ENCODE measurements around the gene PCBP1.
"Not testable (repeated sequence)": the region's sequence is repeated elsewhere in the genome, so short reads cannot be mapped to it uniquely, and the experiment has no call there.

PCBP1 gene

DNA sequence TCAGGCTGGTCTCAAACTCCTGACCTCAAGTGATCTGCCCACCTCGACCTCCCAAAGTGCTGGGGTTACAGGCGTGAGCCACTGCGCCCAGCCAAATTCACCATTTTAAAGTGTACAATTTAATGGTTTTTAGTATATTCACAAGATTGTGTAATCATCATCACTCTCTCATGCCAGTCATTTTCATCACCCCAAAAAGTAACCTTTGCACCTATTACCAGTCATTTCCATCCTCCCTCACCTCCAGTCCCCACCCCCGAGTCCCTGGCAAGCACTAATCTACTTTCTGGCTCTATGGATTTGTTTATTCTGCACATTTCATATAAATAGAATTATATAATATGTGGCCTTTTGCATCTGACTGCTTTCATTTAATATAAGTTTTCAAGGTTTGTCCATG, 10.8 kb downstream of the PCBP1 start:
- DNase-seq (ENCODE audit: low spot score), result no peak

- no peak for DNase-seq (ENCODE audit: low spot score)
Observed at GRCh38 chr2:70099270-70099669, 12.0 kb downstream of the PCBP1 start.

DNA sequence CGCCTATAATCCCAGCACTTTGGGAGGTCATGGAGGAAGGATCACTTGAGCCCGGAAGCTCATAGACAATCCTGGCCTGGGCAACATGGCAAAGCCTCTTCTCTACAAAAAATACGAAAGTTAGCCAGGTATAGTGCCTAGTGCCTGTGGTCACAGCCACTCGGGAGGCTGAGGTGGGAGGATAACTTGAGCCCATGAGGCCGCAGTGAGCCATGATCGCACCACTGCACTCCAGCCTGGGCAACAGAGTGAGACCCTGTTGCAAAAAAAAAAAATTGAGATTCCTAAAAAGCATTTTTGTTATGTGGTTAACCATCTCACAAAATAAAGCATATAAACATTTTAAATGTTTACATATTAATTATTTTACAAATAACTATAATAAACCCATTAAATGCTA, 13.9 kb downstream of the PCBP1 start:
- no peak for DNase-seq (ENCODE audit: low spot score)

DNA sequence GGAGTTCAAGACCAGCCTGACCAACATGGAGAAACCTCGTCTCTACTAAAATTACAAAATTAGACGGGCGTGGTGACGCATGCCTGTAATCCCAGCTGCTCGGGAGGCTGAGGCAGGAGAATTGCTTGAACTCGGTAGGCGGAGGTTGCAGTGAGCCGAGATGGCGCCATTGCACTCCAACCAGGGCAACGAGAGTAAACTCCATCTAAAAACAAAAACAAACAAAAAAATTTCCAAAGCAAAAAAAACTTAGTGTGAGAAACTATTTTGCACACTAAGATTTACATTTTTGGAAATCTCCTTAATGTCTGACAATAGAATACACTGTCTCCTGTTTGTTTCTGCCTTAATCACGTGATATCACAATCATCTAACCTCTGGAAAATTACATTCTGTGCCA, 14.4 kb downstream of the PCBP1 start:
- DNase-seq (ENCODE audit: low spot score), result not testable (repeated sequence)

DNA sequence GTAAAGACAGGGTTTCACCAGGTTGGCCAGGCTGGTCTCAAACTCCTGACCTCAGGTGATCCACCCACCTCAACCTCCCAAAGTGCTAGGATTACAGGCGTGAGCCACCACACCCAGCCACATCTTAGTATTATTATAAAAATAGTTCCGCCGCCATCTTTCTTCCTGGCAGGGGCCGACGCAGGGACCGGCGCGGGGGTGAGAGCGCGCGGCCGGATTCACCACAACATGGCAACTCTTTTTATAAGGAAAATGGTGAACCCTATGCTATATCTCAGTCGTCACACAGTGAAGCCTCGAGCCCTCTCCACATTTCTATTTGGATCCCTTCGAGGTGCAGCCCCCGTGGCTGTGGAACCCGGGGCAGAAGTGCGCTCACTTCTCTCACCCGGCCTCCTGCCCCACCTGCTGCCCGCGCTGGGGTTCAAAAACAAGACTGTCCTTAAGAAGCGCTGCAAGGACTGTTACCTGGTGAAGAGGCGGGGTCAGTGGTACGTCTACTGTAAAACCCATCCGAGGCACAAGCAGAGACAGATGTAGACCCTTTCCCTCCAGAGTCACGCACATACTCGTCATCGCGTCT, 15.1 kb downstream of the PCBP1 start:
- DNase-seq (ENCODE audit: low spot score), result not testable (repeated sequence)

GRCh38 chr2:70103531-70104061, 16.3 kb downstream of the PCBP1 start:
- DNase-seq (ENCODE audit: low spot score), result no peak

DNA sequence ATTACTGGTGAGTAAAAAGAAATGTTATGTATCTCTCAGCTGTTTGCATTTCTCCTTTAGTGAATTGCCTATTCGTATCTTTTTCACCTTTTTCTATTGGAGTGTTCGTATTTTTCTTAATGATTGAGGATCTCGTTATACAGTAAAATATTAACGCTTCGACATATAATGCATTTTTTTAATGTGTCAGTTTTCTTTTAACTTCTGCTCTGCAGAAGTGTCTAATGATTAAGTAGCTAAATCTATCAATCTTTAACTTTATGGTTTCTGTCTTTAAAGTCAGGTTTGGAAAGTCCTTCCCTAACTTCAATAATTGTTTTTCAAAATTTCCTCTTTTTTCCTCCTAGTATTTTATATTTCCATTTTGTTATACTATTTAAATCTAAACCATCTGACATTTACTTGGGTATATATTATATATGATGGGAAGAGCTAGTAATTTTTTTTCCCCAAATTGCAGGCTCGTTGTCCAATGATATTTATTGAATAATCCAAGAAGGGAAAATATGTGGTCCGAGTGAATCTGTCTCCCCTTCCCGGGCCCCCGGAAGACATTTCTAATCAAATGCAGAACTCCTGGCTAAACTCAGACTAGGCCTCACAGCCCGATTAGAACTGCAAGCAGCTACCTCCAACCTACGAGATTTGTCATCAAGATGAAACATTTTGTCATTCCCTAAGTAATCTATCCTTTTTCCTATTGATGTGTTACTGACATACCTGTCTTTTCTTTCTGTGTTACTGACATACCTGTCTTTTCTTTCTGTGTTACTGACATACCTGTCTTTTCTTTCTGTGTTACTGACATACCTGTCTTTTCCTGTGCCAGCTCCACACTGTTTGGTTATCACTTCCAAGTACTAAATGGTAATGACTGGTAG, 17.2 kb downstream of the PCBP1 start:
- no peak for DNase-seq (ENCODE audit: low spot score)

GRCh38 chr2:70106138-70106537, 18.9 kb downstream of the PCBP1 start:
- DNase-seq (ENCODE audit: low spot score), result not testable (repeated sequence)

- not testable (repeated sequence) for DNase-seq (ENCODE audit: low spot score)
Observed at GRCh38 chr2:70110397-70110796, 23.1 kb downstream of the PCBP1 start.

DNA sequence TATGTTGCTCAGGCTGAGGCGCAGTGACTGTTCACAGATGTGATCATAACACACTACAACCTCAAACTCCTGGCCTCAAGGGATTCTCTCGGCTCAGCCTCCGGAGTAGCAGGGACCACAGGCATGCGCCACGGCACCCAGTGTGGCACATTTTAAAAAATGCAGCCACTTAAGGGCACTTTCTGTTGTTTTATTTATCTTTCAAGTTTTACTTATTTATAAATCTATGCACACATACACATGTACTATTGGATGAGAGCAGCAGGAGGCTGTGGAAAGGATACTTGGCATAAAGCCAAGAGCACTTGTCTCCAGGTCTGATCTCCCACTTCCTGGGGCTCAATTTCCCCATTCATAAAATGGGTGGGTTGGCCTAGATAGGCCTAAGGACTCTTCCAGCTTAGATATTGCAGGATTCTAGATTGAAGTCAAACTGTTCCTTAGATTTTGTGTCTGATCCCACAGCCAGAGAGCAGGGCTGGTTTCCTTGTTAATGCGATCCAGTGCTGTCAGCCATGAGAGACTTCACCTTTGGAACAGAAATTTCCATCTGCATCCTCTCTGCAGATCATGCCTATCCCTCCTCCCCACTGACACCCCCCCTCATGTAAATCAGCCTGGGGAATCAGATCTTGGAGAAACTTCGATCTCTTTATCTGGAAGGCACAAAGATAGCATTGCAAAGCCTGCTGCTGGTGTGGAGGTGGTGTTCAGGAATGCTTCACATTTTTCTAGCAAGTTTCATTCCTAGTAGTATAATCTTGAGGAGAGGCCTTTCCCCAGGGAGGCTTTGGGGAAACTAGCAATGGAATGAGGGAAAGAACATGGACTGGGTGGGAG, 24.7 kb downstream of the PCBP1 start:
- no peak for DNase-seq (ENCODE audit: low spot score)

DNA sequence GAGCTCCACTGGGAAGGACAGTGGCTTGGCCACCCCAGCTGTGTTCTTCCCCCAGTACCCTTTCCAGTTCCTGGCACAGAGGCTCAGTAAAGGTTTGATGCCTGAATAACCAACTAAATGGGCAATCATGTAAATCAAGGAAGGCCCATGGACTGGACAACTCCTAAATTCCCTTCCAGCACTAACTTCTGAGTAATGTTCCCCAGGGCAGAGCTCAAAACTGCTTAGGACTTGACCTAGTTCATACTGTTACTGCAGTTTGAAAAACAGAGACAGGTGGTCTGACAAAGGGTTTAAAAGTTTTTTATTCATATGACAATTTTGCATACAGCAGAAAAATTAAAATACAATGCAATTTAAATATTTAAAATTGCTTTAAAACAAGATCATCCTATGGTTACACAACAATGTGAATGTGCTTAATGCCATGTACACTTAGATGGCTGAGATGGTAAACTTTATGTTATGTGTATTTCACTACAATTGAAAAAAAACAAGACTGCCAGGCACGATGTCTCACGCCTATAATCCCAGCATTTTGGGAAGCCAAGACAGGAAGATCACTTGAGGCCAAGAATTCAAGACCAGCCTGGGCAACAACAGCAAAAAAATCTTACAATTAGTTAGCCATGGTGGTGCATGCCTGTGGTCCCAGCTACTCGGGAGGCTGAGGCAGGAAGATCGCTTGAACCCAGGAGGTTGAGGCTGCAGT, 26.2 kb downstream of the PCBP1 start:
- DNase-seq (ENCODE audit: low spot score), result no peak

- peak; percentile 50 for DNase-seq (ENCODE audit: low spot score)
Observed at GRCh38 chr2:70115646-70116442, 28.6 kb downstream of the PCBP1 start.

- DNase-seq (ENCODE audit: low spot score), result no peak
Observed at GRCh38 chr2:70116936-70117552, 29.8 kb downstream of the PCBP1 start.

GRCh38 chr2:70118798-70119454, 31.6 kb downstream of the PCBP1 start:
- peak; percentile 87 for DNase-seq (ENCODE audit: low spot score)

DNA sequence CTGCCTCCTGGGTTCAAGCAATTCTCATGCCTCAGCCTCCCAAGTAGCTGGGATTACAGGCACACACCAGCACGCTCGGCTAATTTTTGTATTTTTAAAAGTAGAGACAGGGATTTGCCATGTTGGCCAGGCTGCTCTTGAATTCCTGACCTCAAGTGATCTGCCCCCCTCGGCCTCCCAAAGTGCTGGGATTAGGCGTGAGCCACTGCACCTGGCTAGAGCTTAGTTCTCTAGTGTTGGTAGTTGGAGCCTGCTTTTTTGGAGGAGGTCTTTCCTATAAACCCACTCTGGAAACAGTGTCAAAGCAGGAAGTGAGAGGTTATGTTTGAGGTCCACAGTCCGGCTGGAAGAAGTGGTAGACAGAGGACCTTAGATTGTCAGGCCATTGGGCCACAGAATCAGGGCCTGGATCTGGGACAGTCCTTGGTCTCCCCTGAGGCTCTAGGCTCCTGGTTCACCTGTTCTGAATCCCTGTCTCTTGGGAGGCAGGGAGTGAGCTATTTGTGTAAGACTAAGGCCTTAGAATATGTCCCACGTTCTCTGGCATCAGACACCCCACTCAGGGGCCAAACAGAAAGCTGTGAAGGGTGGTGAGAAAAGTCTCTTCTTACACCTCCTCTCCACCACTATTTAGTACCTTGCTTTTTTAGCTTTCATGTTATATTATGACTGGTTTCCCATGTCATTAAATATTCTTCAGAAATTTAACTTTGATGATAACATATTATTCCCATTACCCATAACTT, 34.5 kb downstream of the PCBP1 start:
- DNase-seq (ENCODE audit: low spot score), result no peak

DNA sequence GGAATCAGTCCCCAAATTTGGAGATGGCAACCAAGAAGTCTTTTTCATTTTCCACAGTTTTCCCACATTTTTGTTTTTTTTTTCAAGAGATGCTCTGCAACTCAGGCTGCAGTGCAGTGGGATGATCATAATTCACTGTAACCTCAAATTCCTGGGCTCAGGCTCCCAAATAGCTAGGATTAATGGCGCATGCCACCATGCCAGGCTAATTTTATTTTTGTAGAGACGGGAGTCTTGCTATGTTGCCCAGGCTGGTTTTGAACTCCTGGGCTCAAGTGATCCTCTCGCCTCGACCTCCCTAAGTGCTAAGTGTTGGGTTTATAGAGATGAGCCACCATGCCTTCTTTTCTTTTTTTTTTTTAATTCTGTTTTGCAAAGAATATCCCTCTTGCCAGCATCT, 35.2 kb downstream of the PCBP1 start:
- no peak for DNase-seq (ENCODE audit: low spot score)

DNA sequence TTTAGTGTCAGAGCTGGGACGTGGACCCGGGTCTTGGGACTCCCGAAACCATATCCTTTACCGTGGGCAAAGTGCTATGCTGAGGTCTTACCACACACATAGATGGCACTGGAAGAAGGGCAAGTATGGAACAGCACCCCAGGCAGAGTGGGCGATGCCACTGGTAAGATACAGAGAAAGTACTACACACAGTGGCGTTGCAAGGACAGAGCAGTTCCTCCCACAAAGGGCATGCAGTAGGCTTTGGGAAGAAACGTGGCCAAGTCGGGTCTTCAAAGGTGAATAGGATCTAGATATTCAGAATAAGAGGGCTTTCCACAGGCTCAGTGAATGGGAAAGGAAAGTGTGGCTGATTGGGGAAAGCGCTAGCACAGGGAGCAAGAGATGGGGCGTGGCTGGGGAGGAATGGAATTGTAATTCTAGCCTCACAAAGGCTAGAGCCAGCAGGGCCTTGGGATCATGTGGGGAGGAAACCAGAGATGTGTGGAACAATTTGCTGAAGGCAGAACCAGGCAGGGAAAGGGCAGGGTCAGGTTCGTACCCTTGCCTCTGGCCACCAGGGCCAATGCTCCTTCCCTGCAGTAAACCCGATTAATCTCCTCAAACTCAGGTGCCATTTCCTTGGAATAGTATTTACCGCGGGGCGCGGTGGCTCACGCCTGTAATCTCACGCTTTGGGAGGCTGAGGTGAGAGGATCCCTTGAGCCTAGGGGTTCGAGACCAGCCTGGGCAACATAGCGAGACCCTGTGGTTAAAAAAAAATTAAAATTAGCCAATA, 36.0 kb downstream of the PCBP1 start:
- no peak for DNase-seq (ENCODE audit: low spot score)

GRCh38 chr2:70123829-70124116, 36.5 kb downstream of the PCBP1 start:
- DNase-seq (ENCODE audit: low spot score), result no peak
